GM12878 (cell line): ENCODE data around the gene NDC80. TPM values are rescaled to one million over a fixed set of nuclear protein-coding genes. Genes with fewer than 3 reads are reported as not detected.
A peak's percentile ranks its signal among the peaks of the same experiment; 100 is the strongest.

Experiments used
- ATAC-seq: fragments of 200-7000 bp; cut with Tn5 transposase; 3 replicates; pipeline ENCODE4 v1.9.1; 2020; ENCODE audit warnings: mild to moderate bottlenecking, moderate library complexity
- BruUV-seq: library from RNA; stranded (reverse); fragments of 400-500 nt; replicated peaks from 2 replicates; lab custom pipeline; 2021; lab: Mats Ljungman, UMichigan
- CTCF ChIA-PET: fragments of 300-600 bp; sonication (Branson Sonifier 250); formaldehyde crosslinking; extraction: SDS; loops from one replicate; lab custom pipeline; 2021; ENCODE audit warnings: inconsistent platforms; lab: Yijun Ruan, JAX
- POLR2A ChIA-PET: fragments of 350-600 bp; formaldehyde crosslinking; extraction: SDS; loops from one replicate; lab custom pipeline; 2021; ENCODE audit warnings: inconsistent platforms; lab: Charles Lee
- RAD21 ChIA-PET: fragments of 300-600 bp; sonication (Branson Sonifier 250); formaldehyde crosslinking; loops from one replicate; lab custom pipeline; 2023; ENCODE audit warnings: antibody characterized with exemption; ENCODE audit not compliant: unreplicated experiment; lab: Charles Lee
- SMC1A ChIA-PET: fragments of 300-600 bp; sonication (Branson Sonifier 250); formaldehyde crosslinking; loops from one replicate; lab custom pipeline; 2023; ENCODE audit not compliant: unreplicated experiment, uncharacterized antibody; lab: Charles Lee
- DNase-seq: peaks from one replicate; pipeline ENCODE4 v3.0.0-alpha.2; 2011; ENCODE audit warnings: low read depth, low spot score
- FAIRE-seq: peaks from 3 replicates; lab custom pipeline; 2011; peaks lifted over from hg19 to GRCh38; lab: Jason Lieb, UNC
- H2AFZ ChIP-seq: 2 replicates; pipeline ENCODE4 v1.6.0; 2011; ENCODE audit warnings: low read depth, low read length, control low read depth; ENCODE audit not compliant: control insufficient read depth
- H3K27ac ChIP-seq: 2 replicates; pipeline ENCODE4 v1.5.1; 2011; ENCODE audit warnings: control low read depth; ENCODE audit not compliant: control insufficient read depth, insufficient read depth
- H3K27me3 ChIP-seq, 2 experiments: replicated peaks in 1 of 2; 2 replicates each; pipeline versions ENCODE4 v1.6.0 to v1.6.1; 2011; ENCODE audit warnings: low read length in 1 of 2; ENCODE audit not compliant: control insufficient read depth in 2 of 2, insufficient read depth in 2 of 2
- H3K36me3 ChIP-seq, 2 experiments: 2 replicates each; pipeline ENCODE4 v1.5.1; 2011; ENCODE audit warnings: low read length in 1 of 2; ENCODE audit not compliant: control insufficient read depth in 2 of 2, insufficient read depth in 2 of 2
- H3K4me1 ChIP-seq: 2 replicates; pipeline ENCODE4 v1.6.1; 2011; ENCODE audit warnings: mild to moderate bottlenecking, low read length, moderate library complexity, mixed read lengths; ENCODE audit not compliant: control insufficient read depth, insufficient read depth
- H3K4me2 ChIP-seq: 2 replicates; pipeline ENCODE4 v1.6.0; 2011; ENCODE audit warnings: control low read depth; ENCODE audit not compliant: control insufficient read depth, insufficient read depth
- H3K4me3 ChIP-seq: fragments of 200-600 bp; sonication (generic); 2 replicates; pipeline ENCODE4 v1.5.1; 2016
- H3K79me2 ChIP-seq: 2 replicates; pipeline ENCODE4 v1.6.0; 2011; ENCODE audit warnings: low read length; ENCODE audit not compliant: control insufficient read depth, insufficient read depth
- H3K9ac ChIP-seq: 2 replicates; pipeline ENCODE4 v1.8.0; 2011; ENCODE audit warnings: low read length, control low read depth, mixed read lengths; ENCODE audit not compliant: control insufficient read depth, insufficient read depth
- H3K9me3 ChIP-seq: replicated peaks from 3 replicates; pipeline ENCODE4 v1.5.1; 2011; ENCODE audit warnings: mild to moderate bottlenecking, low read length; ENCODE audit not compliant: control insufficient read depth, insufficient read depth
- H4K20me1 ChIP-seq: 2 replicates; pipeline ENCODE4 v1.6.0; 2011; ENCODE audit not compliant: control insufficient read depth, insufficient read depth
- ATF2 ChIP-seq: IDR thresholded peaks from 2 replicates; pipeline ENCODE4 v1.6.1; 2012; ENCODE audit warnings: low read length, inconsistent platforms
- BCL3 ChIP-seq: IDR thresholded peaks from 2 replicates; pipeline ENCODE4 v1.6.1; 2011; ENCODE audit warnings: borderline replicate concordance, low read depth, mild to moderate bottlenecking, moderate library complexity, low read length; ENCODE audit not compliant: insufficient read depth, poor library complexity, severe bottlenecking
- CEBPB ChIP-seq, 2 experiments: fragments of 150-350 bp in 1 of 2; IDR thresholded peaks; 2 replicates each; pipeline ENCODE4 v1.6.1; 2012 to 2014; ENCODE audit warnings: low read depth in 2 of 2, low read length in 2 of 2, borderline replicate concordance in 1 of 2, inconsistent platforms in 1 of 2
- EZH2 ChIP-seq: IDR thresholded peaks from 2 replicates; pipeline ENCODE4 v1.6.1; 2012; ENCODE audit warnings: low read depth, mild to moderate bottlenecking, control low read depth, inconsistent platforms, low read length, borderline replicate concordance; ENCODE audit not compliant: control insufficient read depth
- GABPA ChIP-seq: IDR thresholded peaks from 2 replicates; pipeline ENCODE4 v1.6.1; 2014; ENCODE audit warnings: antibody characterized with exemption, low read depth, mild to moderate bottlenecking, inconsistent platforms
- LARP7 ChIP-seq: fragments of 450-650 bp; IDR thresholded peaks from 2 replicates; pipeline ENCODE4 v1.6.1; 2017; ENCODE audit warnings: mild to moderate bottlenecking
- MTA2 ChIP-seq: fragments of 450-650 bp; IDR thresholded peaks from 2 replicates; pipeline ENCODE4 v1.6.1; 2016; ENCODE audit warnings: low read depth, mild to moderate bottlenecking, moderate library complexity
- MYB ChIP-seq: fragments of 150-350 bp; IDR thresholded peaks from 2 replicates; pipeline ENCODE4 v1.6.1; 2014; ENCODE audit warnings: mild to moderate bottlenecking, low read depth, low read length, borderline replicate concordance
- NBN ChIP-seq: fragments of 450-650 bp; IDR thresholded peaks from 2 replicates; pipeline ENCODE4 v1.6.1; 2016
- SMARCA5 ChIP-seq: fragments of 450-650 bp; IDR thresholded peaks from 2 replicates; pipeline ENCODE4 v1.6.1; 2017; ENCODE audit warnings: mild to moderate bottlenecking
- ZNF592 ChIP-seq: fragments of 450-650 bp; IDR thresholded peaks from 2 replicates; pipeline ENCODE4 v1.6.1; 2017; ENCODE audit warnings: mild to moderate bottlenecking, moderate library complexity
- ZNF687 ChIP-seq: fragments of 450-650 bp; IDR thresholded peaks from 2 replicates; pipeline ENCODE4 v1.6.1; 2017; ENCODE audit warnings: mild to moderate bottlenecking, moderate library complexity
- WGBS: methylation state at CpG from one replicate; pipeline ENCODE4 v1.1.6; 2016; ENCODE audit warnings: low lambda C conversion rate; ENCODE audit not compliant: insufficient replicate concordance, insufficient coverage; ENCODE audit errors: missing lambda C conversion rate; 5-methylcytosine and 5-hydroxymethylcytosine counted together
- in situ Hi-C: fragments of 300-500 bp; cut with MboI; formaldehyde crosslinking; loops from 9 replicates; pipeline ENCODE4 v1.14.3; 2018; ENCODE audit warnings: mixed read lengths
- intact Hi-C: fragments of 100-400 bp; cut with micrococcal nuclease; formaldehyde crosslinking; loops from one replicate; pipeline ENCODE4 v1.14.2; 2022; ENCODE audit not compliant: unreplicated experiment
- polyA plus RNA-seq, 11 experiments: library from polyadenylated mRNA; depleted of rRNA in 4 of 11; unstranded in 6 of 11; stranded (reverse) in 5 of 11; fragments of >200 nt; fragmentation: Nextera tagmentation in 4 of 11; fragmentation: Illumina TruSeq in 1 of 11; extraction: Ambion mirVana in 4 of 11; extraction: Trizol in 1 of 11; gene quantifications; 1 replicate in 1 of 11; 2 replicates in 10 of 11; pipeline versions ENCODE4 v1.2.1 to v1.2.3, GENCODE V29; 2011 to 2016; ENCODE audit warnings: inconsistent platforms in 2 of 11, missing spikeins in 2 of 11, low read depth in 1 of 11
- total RNA-seq, 4 experiments: library from RNA; depleted of rRNA in 3 of 4; stranded (reverse); fragments of >200 nt in 3 of 4; fragmentation: Illumina TruSeq in 1 of 4; extraction: Trizol in 1 of 4; gene quantifications; 2 replicates each; pipeline versions ENCODE4 v1.2.1 to v1.2.3, GENCODE V29; 2013 to 2021

The NDC80 gene
- total and polyA plus RNA-seq, 10 of the 15 experiments (the other 5 are each of a cell fraction or from before 2014, with no cell fraction given): 36.5 to 80.8 (median 54.7) TPM

GRCh38 chr18:2662990-2663389 lies 91.6 kb downstream of the NDC80 start:
- Histone ChIP-seq H3K9ac (no peak overlapping the region), H3K4me3 (no peak overlapping the region), H3K27ac (no peak overlapping the region), H2AFZ (no peak overlapping the region), H3K4me1 (peaks cover 3% of the 10 kb centered on the region), H3K27me3 (no peaks in the 10 kb centered on the region), H3K79me2 (peaks cover 85% of the 10 kb centered on the region), H4K20me1 (no peaks in the 10 kb centered on the region; the same call in 1 of the 2 replicates), H3K36me3 (peaks cover 0 to 13% of the 10 kb centered on the region in 2 experiments; a peak in 2 of 4 replicates), H3K9me3 (peaks cover 5% of the 10 kb centered on the region; the same call in 2 of the 3 replicates), H3K4me2 (peak overlapping the region; percentile 11)
- in situ Hi-C loops: no loop called here
- ChIA-PET CTCF (interaction anchor here (1.3 kb wide), 1 partner anchor 11 kb away, joined by 4 read pairs; no protein-coding TSS in a partner anchor), SMC1A (interaction anchor here (1.0 kb wide), 1 partner anchor 21 kb away, joined by 3 read pairs; no protein-coding TSS in a partner anchor), POLR2A (interaction anchor here (0.5 kb wide), 1 partner anchor 163 kb away, joined by 4 read pairs; no protein-coding TSS in a partner anchor), RAD21 (no interaction called here)
- ATAC-seq (peak; percentile 75), DNase-seq (no peak), FAIRE-seq (no peak)
- WGBS: 18% methylated on average over 5 of the region's 5 CpGs
- no TSS peak for BruUV-seq
- TF ChIP-seq ZNF687 (no peak), NBN (no peak), ZNF592 (no peak), ATF2 (no peak), BCL3 (no peak), SMARCA5 (no peak), CEBPB (IDR thresholded peaks at IDR 0.05; ENCODE audit: borderline replicate concordance in 1 of 2, low read depth in 2 of 2, low read length in 2 of 2) (no peak), MYB (no peak), LARP7 (no peak), GABPA (no peak), MTA2 (no peak), EZH2 (no peak)
- intact Hi-C loops: no loop called here
